Endothelial cell of hepatic sinusoid (primary cell): ENCODE data around the gene VEGFB.

Experiments used
- in situ Hi-C: cut with HindIII; loops from 2 replicates; pipeline ENCODE4 v1.10.0; 2017; ENCODE audit warnings: low sequenced_read_pairs

The VEGFB gene

GRCh38 chr11:64230171-64230984, 4.0 kb upstream of the VEGFB start, which contains the start of gene DNAJC4:
TSS of gene DNAJC4 (plus strand) at chr11:64230548. CDS start at chr11:64230855, 307 bp downstream.
- in situ Hi-C loops, result no loop called here

GRCh38 chr11:64230985-64231365, 3.4 kb upstream of the VEGFB start:
- in situ Hi-C loops, result no loop called here

GRCh38 chr11:64231546-64231945, 2.8 kb upstream of the VEGFB start:
- in situ Hi-C loops, result no loop called here

- in situ Hi-C loops, result no loop called here
Measured at GRCh38 chr11:64232182-64232966, 2.0 kb upstream of the VEGFB start.

- in situ Hi-C loops, result no loop called here
Measured at GRCh38 chr11:64232967-64233315, 1.4 kb upstream of the VEGFB start.

GRCh38 chr11:64234647-64235379, 429 bp downstream of the VEGFB start:
- in situ Hi-C loops, result no loop called here

GRCh38 chr11:64235437-64236161, 1.2 kb downstream of the VEGFB start:
- in situ Hi-C loops, result no loop called here

GRCh38 chr11:64237484-64237951, 3.1 kb downstream of the VEGFB start:
- in situ Hi-C loops, result no loop called here

- in situ Hi-C loops, result no loop called here
Measured at GRCh38 chr11:64238076-64238475, 3.7 kb downstream of the VEGFB start.

- in situ Hi-C loops, result no loop called here
Measured at GRCh38 chr11:64238999-64239398, 4.6 kb downstream of the VEGFB start.

GRCh38 chr11:64239662-64240434, 5.5 kb downstream of the VEGFB start:
- in situ Hi-C loops, result no loop called here

GRCh38 chr11:64240435-64241240, 6.3 kb downstream of the VEGFB start, which contains the start of gene FKBP2:
TSS of gene FKBP2 (plus strand) at chr11:64241095. CDS start at chr11:64242388, 1,293 bp downstream.
- in situ Hi-C loops, result no loop called here

- in situ Hi-C loops, result no loop called here
Measured at GRCh38 chr11:64241241-64241490, 6.8 kb downstream of the VEGFB start.

- in situ Hi-C loops, result no loop called here
Measured at GRCh38 chr11:64241491-64242374, 7.3 kb downstream of the VEGFB start.

GRCh38 chr11:64243236-64243854, 9.0 kb downstream of the VEGFB start:
- in situ Hi-C loops, result no loop called here

GRCh38 chr11:64244107-64244506, 9.7 kb downstream of the VEGFB start:
- in situ Hi-C loops, result no loop called here

- in situ Hi-C loops, result no loop called here
Measured at GRCh38 chr11:64244966-64245365, 10.6 kb downstream of the VEGFB start.

- in situ Hi-C loops, result no loop called here
Measured at GRCh38 chr11:64245401-64245796, 11.0 kb downstream of the VEGFB start.
